ENCODE data around the gene CPM.

GRCh38 chr12:68809190-68810026 lies 123.6 kb downstream of the CPM start:
- no peak for TF ChIP-seq CTCF (IDR thresholded peaks at IDR 0.05)
- no peak for TF ChIP-seq POLR2AphosphoS5 (IDR thresholded peaks at IDR 0.05)
